Measurements from ENCODE around the gene ASCL2. TPM values are rescaled to one million over a fixed set of nuclear protein-coding genes. Genes with fewer than 3 reads are reported as not detected.
A peak's percentile ranks its signal among the peaks of the same experiment; 100 is the strongest.

The ASCL2 gene
- total RNA-seq, 1 donor from 2014 or later: 0.16 TPM

DNA sequence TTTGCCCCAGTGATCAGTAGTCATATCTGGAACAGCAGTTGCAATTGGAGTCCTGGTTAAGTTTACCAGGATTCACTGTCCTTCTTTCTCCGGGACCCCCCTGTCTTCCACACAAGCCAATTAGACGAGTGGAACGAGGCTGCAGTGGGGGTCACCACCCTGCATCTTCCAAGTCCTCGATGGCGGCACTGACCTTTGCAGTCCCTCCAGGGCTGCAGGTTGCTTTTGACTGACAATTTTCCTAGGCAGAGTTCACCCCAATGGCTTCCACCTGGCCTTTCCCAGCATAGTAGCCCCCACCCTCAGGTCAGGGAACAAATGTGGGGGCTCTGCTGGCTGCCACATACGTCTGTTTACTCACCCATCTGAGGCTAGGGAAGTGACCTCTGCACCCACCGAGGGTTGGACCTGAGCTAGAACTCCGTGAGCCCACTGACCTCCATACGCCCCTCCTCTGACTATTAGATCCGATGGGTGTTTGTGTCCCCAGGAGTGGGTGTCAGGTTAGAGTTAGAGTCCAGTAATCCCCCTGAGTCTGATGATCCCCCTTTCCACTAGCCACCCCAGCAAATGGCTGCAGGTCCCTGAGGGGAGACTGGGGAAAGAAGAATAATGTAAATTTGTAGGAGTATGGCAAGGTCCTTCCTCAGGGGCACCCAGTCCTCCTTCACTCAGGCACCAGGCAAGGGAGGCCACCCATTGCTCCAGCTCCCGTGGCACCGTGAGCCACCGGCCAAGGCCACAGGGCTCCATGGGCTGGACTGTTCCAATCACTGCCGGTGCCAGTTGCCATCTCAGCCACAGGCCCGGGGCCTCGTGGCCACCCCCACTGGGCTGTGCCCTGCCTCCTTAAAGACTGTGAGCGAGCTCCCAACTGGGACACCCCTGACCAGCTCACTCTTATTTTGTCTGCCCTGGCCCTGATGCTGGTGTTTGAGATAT lies 25.9 kb upstream of the ASCL2 start:
- Mint-ChIP-seq H3K9me3 (no peaks in the 10 kb centered on the region), H3K27me3 (ENCODE audit: low read depth) (peaks cover 10% of the 10 kb centered on the region), H3K36me3 (ENCODE audit: low read depth) (no peaks in the 10 kb centered on the region), H3K4me1 (no peaks in the 10 kb centered on the region), H3K27ac (ENCODE audit: unreplicated experiment) (no peak overlapping the region), H3K4me3 (no peak overlapping the region)
- no peak for DNase-seq (ENCODE audit: low read depth, low spot score)
- no peak for TF ChIP-seq CTCF (conservative IDR thresholded peaks at IDR 0.05)

GRCh38 chr11:2294926-2295290 lies 24.5 kb upstream of the ASCL2 start:
- H3K27me3 Mint-ChIP-seq (ENCODE audit: low read depth): peaks cover 12% of the 10 kb centered on the region
- no peak overlapping the region for H3K4me3 Mint-ChIP-seq
- no peak for DNase-seq (ENCODE audit: low read depth, low spot score)
- H3K4me1 Mint-ChIP-seq: no peaks in the 10 kb centered on the region
- H3K27ac Mint-ChIP-seq (ENCODE audit: unreplicated experiment): no peak overlapping the region
- no peak for TF ChIP-seq CTCF (conservative IDR thresholded peaks at IDR 0.05)
- no peaks in the 10 kb centered on the region for H3K36me3 Mint-ChIP-seq (ENCODE audit: low read depth)
- H3K9me3 Mint-ChIP-seq: no peaks in the 10 kb centered on the region

DNA sequence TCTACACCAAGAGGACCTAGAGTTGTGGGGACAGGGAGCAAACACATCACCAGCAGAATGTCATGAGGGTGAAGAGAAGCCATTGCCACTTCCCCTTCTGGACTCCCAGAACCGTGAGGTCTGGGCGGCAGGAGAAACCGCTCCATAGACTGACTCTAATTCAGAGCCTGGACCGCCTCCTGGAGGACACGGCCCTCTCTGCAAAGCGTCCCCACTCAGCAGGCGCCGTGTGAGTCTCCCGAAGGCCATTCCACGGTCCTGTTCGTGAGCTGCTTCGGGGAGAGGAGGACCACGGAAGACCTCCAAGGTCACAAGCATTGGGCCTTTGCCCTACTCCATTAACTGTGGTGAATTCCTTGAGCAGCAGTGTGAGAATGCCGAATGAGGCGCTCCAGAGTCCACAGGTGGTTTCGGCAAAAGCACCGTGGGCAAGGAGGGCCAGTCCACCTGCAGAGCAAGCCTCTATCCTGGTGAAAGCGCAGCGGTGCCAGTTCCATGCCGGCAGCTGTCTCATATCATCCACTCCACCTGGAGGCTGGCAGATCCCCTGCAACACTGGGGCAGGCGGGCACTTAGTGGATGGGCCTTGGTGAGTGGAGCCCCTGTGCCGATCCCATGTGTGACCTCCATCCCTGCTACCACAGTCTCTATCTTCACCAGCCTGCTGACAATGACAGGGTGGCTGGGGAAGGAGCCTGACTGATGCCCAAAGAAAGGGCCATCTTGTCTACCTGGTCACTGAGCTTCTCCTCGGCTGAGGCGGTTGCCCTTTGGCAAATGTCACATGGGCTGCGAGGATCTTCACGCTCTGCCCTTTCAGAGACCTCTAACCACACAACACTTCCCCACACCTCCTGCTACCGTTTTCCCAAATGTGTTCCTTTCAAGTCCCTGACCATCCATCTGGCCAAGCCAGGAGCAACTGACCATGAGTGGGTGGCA lies 23.9 kb upstream of the ASCL2 start:
- Mint-ChIP-seq H3K36me3 (ENCODE audit: low read depth) (no peaks in the 10 kb centered on the region), H3K4me3 (no peak overlapping the region), H3K27ac (ENCODE audit: unreplicated experiment) (no peak overlapping the region), H3K4me1 (peaks cover 6% of the 10 kb centered on the region), H3K27me3 (ENCODE audit: low read depth) (peaks cover 19% of the 10 kb centered on the region), H3K9me3 (no peaks in the 10 kb centered on the region)
- DNase-seq (ENCODE audit: low read depth, low spot score): no peak
- no peak for TF ChIP-seq CTCF (conservative IDR thresholded peaks at IDR 0.05)

GRCh38 chr11:2293531-2293971 lies 23.2 kb upstream of the ASCL2 start:
- Mint-ChIP-seq H3K4me3 (no peak overlapping the region), H3K27ac (ENCODE audit: unreplicated experiment) (no peak overlapping the region), H3K4me1 (peaks cover 6% of the 10 kb centered on the region), H3K9me3 (no peaks in the 10 kb centered on the region), H3K36me3 (ENCODE audit: low read depth) (no peaks in the 10 kb centered on the region), H3K27me3 (ENCODE audit: low read depth) (peaks cover 23% of the 10 kb centered on the region)
- TF ChIP-seq CTCF (conservative IDR thresholded peaks at IDR 0.05): no peak
- no peak for DNase-seq (ENCODE audit: low read depth, low spot score)

GRCh38 chr11:2290351-2290841 lies 20.0 kb upstream of the ASCL2 start:
- peaks cover 13% of the 10 kb centered on the region for H3K4me1 Mint-ChIP-seq
- H3K4me3 Mint-ChIP-seq: no peak overlapping the region
- H3K9me3 Mint-ChIP-seq: no peaks in the 10 kb centered on the region
- TF ChIP-seq CTCF (conservative IDR thresholded peaks at IDR 0.05): no peak
- H3K36me3 Mint-ChIP-seq (ENCODE audit: low read depth): no peaks in the 10 kb centered on the region
- peaks cover 24% of the 10 kb centered on the region for H3K27me3 Mint-ChIP-seq (ENCODE audit: low read depth)
- peak overlapping the region; percentile 58 for H3K27ac Mint-ChIP-seq (ENCODE audit: unreplicated experiment)
- no peak for DNase-seq (ENCODE audit: low read depth, low spot score)

All from neural crest cell (in vitro differentiated cells).